ENCODE results near the gene IRF2BP2.

DNA sequence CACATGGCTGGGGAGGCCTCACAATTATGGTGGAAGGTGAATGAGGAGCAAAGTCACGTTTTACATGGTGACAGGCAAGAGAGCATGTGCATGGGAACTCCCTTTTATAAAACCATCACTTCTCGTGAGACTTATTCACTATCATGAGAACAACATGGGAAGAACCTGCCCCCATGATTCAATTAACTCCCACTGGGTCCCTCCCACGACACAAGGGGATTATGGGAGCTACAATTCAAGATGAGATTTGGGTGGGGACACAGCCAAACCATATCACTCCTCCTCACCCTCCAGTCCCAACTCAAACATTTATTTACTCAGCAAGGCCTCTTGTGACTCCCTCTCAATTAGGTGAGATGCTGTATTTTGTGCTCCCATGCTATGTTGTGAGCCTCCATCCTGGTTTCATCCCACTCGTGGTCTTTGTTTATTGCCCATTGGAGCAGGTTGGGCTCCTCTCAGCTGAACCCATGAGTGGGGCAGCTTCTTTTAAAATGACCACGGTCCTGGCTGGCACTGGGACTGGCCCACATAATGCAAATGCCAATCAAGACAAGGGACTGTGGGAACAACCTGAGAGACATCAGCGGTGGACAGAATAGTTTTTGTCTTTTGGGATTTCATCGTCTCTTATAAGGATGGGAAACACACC lies 28.8 kb downstream of the IRF2BP2 start:
- TF ChIP-seq CTCF (IDR thresholded peaks at IDR 0.05; ENCODE audit: insufficient read depth, low read length, poor library complexity, severe bottlenecking) (no peak), EZH2phosphoT487 (conservative IDR thresholded peaks at IDR 0.05; ENCODE audit: low read length) (no peak)
